ENCODE measurements around the gene LUC7L3.
"Not testable (repeated sequence)": the region's sequence is repeated elsewhere in the genome, so short reads cannot be mapped to it uniquely, and the experiment has no call there.

Gene LUC7L3

DNA sequence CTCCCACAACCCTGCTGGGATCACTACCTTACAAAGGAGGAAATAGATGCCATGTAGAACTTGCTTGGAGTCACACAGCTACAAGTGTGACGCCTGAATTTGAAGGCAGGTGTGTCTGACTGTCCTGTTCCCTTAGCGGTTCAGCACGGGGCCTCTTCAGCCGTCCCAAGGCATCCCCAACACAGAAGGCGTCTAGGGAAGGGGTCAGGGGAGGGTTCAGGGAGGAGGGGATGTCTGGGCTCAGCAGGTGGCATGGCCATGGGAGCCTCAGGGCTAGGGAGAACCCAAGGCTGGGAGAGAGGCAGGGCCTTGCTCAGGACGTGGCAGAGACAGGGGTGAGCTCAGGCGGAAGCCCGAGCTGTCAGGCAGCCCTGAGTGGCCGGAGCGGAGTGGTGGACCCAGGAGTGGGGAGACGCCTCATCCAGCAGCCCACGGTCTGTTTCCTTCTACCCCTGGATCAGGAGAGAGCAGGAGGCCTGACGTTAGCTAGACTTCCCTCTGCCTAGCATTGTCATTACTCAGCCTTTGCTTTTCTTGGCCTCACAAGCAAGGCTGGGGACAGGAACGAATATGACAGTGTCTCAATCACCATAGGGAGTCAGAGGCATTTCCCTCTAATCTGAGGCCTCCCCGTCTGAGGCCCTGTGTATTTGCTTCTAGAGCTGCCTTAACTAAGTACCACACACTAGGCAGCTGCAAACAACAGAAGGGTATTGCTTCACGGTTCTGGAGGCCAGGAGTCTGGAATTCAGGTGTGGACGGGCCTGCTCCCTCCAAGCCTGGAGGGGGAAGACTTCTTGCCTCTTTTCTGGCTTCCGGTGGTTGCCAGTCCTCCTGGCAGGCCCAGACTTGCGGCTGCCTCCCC lies 79.3 kb downstream of the LUC7L3 start:
- Mint-ChIP-seq H3K9me3 (no peaks in the 10 kb centered on the region), H3K4me1 (ENCODE audit: low read depth in 2 of 2) (no peaks in the 10 kb centered on the region), H3K4me3 (no peak overlapping the region), H3K36me3 (ENCODE audit: insufficient read depth) (peaks cover 3% of the 10 kb centered on the region), H3K27ac (no peak overlapping the region), H3K27me3 (peaks cover 0 to 7% of the 10 kb centered on the region in 2 donors)
- DNase-seq (no peak), ATAC-seq (replicated peaks) (no peak)

GRCh38 chr17:50799582-50799981 lies 80.2 kb downstream of the LUC7L3 start:
- DNase-seq (no peak), ATAC-seq (replicated peaks) (no peak)
- Mint-ChIP-seq H3K27me3 (peaks cover 0 to 7% of the 10 kb centered on the region in 2 donors), H3K27ac (no peak overlapping the region), H3K9me3 (no peaks in the 10 kb centered on the region), H3K36me3 (ENCODE audit: insufficient read depth) (no peaks in the 10 kb centered on the region), H3K4me3 (no peak overlapping the region), H3K4me1 (ENCODE audit: low read depth in 2 of 2) (no peaks in the 10 kb centered on the region)

- ATAC-seq (replicated peaks), result no peak
- DNase-seq, result no peak
- H3K27ac Mint-ChIP-seq, result no peak overlapping the region
- peaks cover 0 to 7% of the 10 kb centered on the region in 2 donors for H3K27me3 Mint-ChIP-seq
- no peaks in the 10 kb centered on the region for H3K36me3 Mint-ChIP-seq (ENCODE audit: insufficient read depth)
- H3K9me3 Mint-ChIP-seq, result no peaks in the 10 kb centered on the region
- H3K4me1 Mint-ChIP-seq (ENCODE audit: low read depth in 2 of 2), result no peaks in the 10 kb centered on the region
- no peak overlapping the region for H3K4me3 Mint-ChIP-seq
These were observed 80.8 kb downstream of the LUC7L3 start for GRCh38 chr17:50800196-50800700.

GRCh38 chr17:50802609-50803571 lies 83.5 kb downstream of the LUC7L3 start:
- ATAC-seq (replicated peaks), result no peak
- no peak overlapping the region for H3K4me3 Mint-ChIP-seq
- no peak for DNase-seq
- no peaks in the 10 kb centered on the region for H3K36me3 Mint-ChIP-seq (ENCODE audit: insufficient read depth)
- H3K4me1 Mint-ChIP-seq (ENCODE audit: low read depth in 2 of 2), result no peaks in the 10 kb centered on the region
- H3K27ac Mint-ChIP-seq, result no peak overlapping the region
- H3K27me3 Mint-ChIP-seq, result peaks cover 0 to 7% of the 10 kb centered on the region in 2 donors
- no peaks in the 10 kb centered on the region for H3K9me3 Mint-ChIP-seq

DNA sequence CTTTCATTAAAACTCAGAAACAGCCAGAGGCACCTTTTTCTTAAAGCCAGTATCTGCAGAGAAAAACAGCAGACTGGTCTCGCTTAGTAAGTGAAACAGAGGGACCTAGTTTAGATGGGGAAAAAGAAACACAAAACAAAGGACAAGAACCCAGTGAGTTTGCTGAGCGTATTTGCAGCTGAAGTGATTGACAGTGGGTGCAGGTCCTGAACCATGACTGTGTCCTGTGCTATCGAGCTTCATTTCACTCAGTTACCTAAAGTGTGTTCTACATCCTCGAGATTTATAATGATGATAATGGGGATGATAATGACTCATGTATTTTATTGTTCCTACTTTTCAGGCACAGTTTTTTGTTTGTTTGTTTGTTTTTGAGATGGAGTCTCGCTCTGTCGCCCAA lies 84.3 kb downstream of the LUC7L3 start:
- H3K4me1 Mint-ChIP-seq (ENCODE audit: low read depth in 2 of 2), result no peaks in the 10 kb centered on the region
- no peaks in the 10 kb centered on the region for H3K36me3 Mint-ChIP-seq (ENCODE audit: insufficient read depth)
- ATAC-seq (replicated peaks) (no peak), DNase-seq (no peak)
- no peak overlapping the region for H3K27ac Mint-ChIP-seq
- no peak overlapping the region for H3K4me3 Mint-ChIP-seq
- peaks cover 0 to 7% of the 10 kb centered on the region in 2 donors for H3K27me3 Mint-ChIP-seq
- no peaks in the 10 kb centered on the region for H3K9me3 Mint-ChIP-seq

DNA sequence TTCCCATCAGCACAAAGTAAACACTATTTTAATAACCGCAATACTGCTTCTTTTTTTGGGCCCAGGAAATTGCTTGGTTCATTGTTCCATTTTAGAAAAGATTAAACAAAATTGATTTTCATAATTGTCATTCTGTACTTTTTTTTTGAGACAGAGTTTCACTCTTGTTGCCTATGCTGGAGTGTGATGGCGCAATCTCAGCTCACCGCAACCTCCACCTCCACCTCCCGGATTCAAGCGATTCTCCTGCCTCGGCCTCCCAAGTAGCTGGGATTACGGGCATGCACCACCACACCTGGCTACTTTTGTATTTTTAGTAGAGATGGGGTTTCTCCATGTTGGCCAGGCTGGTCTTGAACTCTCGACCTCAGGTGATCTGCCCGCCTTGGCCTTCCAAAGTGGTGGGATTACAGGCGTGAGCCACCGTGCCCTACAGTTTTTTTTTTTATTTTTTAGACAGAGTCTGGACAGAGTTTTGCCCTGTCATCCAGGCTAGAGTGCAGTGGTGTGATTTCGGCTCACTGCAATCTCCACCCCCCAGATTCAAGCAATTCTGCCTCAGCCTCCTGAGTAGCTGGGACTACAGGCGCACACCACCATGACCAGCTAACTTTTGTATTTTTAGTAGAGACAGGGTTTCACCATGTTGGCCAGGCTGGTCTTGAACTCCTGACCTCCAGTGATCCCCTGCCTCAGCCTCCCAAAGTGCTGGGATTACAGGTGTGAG lies 85.5 kb downstream of the LUC7L3 start:
- H3K27ac Mint-ChIP-seq; DNase-seq; H3K27me3 Mint-ChIP-seq; H3K36me3 Mint-ChIP-seq (ENCODE audit: insufficient read depth); H3K4me3 Mint-ChIP-seq; H3K4me1 Mint-ChIP-seq (ENCODE audit: low read depth in 2 of 2); H3K9me3 Mint-ChIP-seq; ATAC-seq (replicated peaks): not testable (repeated sequence)

- no peak overlapping the region for H3K27ac Mint-ChIP-seq
- H3K36me3 Mint-ChIP-seq (ENCODE audit: insufficient read depth), result no peaks in the 10 kb centered on the region
- H3K4me3 Mint-ChIP-seq, result no peak overlapping the region
- H3K4me1 Mint-ChIP-seq (ENCODE audit: low read depth in 2 of 2), result no peaks in the 10 kb centered on the region
- no peak for ATAC-seq (replicated peaks)
- H3K9me3 Mint-ChIP-seq, result no peaks in the 10 kb centered on the region
- no peaks in the 10 kb centered on the region for H3K27me3 Mint-ChIP-seq
- no peak for DNase-seq
These were observed 86.1 kb downstream of the LUC7L3 start for GRCh38 chr17:50805486-50805885.
